HepG2 (cell line): ENCODE measurements around the gene CNTN5. TPM values are rescaled to one million over a fixed set of nuclear protein-coding genes. Genes with fewer than 3 reads are reported as not detected.

ENCODE experiments used
- ATAC-seq: fragments of 200-7000 bp; cut with Tn5 transposase; 3 replicates; pipeline ENCODE4 v1.9.1; 2020; ENCODE audit warnings: mild to moderate bottlenecking, moderate library complexity
- BruUV-seq: library from RNA; stranded (reverse); fragments of 400-500 nt; replicated peaks from 2 replicates; lab custom pipeline; 2021; lab: Mats Ljungman, UMichigan
- CTCF ChIA-PET: fragments of 300-600 bp; formaldehyde crosslinking; extraction: SDS; loops from one replicate; lab custom pipeline; 2021; ENCODE audit warnings: low total read pairs, inconsistent platforms, low intra/inter-chr PET ratio; lab: Yijun Ruan, JAX
- POLR2A ChIA-PET: fragments of 350-600 bp; sonication (Branson Sonifier 250); formaldehyde crosslinking; loops from one replicate; lab custom pipeline; 2020; ENCODE audit warnings: antibody characterized with exemption, inconsistent platforms; lab: Yijun Ruan, JAX
- DNase-seq: peaks from one replicate; pipeline ENCODE4 v3.0.0-alpha.2; 2015; ENCODE audit warnings: low spot score
- FAIRE-seq: peaks from 3 replicates; lab custom pipeline; 2011; peaks lifted over from hg19 to GRCh38; lab: Jason Lieb, UNC
- H2AFZ ChIP-seq: one replicate; pipeline ENCODE4 v1.6.1; 2011; ENCODE audit warnings: low read length, inconsistent platforms
- H3K27ac ChIP-seq: fragments of 300-600 bp; 3 replicates; pipeline ENCODE4 v1.8.0; 2011; ENCODE audit warnings: mixed run types, mild to moderate bottlenecking, mixed read lengths, low read length, inconsistent platforms; ENCODE audit not compliant: insufficient read depth; ENCODE audit errors: extremely low read length
- H3K27me3 ChIP-seq, 2 experiments: fragments of 200-600 bp in 1 of 2; 2 replicates in 1 of 2; 3 replicates in 1 of 2; pipeline versions ENCODE4 v1.6.0 to v1.8.0; 2011; ENCODE audit warnings: low read length in 2 of 2, mild to moderate bottlenecking in 2 of 2, moderate library complexity in 2 of 2, inconsistent platforms in 1 of 2; ENCODE audit not compliant: insufficient read depth in 2 of 2, control insufficient read depth in 1 of 2
- H3K36me3 ChIP-seq, 2 experiments: fragments of 200-600 bp in 1 of 2; replicated peaks in 1 of 2; 2 replicates in 1 of 2; 3 replicates in 1 of 2; pipeline versions ENCODE4 v1.5.1 to v1.8.0; 2011; ENCODE audit warnings: low read length in 2 of 2, inconsistent platforms in 1 of 2; ENCODE audit not compliant: insufficient read depth in 2 of 2, control insufficient read depth in 1 of 2
- H3K4me1 ChIP-seq: 2 replicates; pipeline ENCODE4 v1.5.1; 2012; ENCODE audit warnings: low read length, inconsistent platforms; ENCODE audit not compliant: insufficient read depth
- H3K4me2 ChIP-seq: 2 replicates; pipeline ENCODE4 v1.6.0; 2011; ENCODE audit warnings: low read depth, low read length, inconsistent platforms
- H3K4me3 ChIP-seq, 3 experiments: fragments of 200-600 bp in 1 of 3; sonication (generic), shearing (Covaris generic) in 1 of 3; replicated peaks in 1 of 3; 2 replicates each; pipeline ENCODE4 v1.5.1; 2011 to 2016; ENCODE audit warnings: low read length in 3 of 3, inconsistent platforms in 2 of 3, low read depth in 2 of 3, mild to moderate bottlenecking in 2 of 3, control low read depth in 1 of 3, mixed read lengths in 1 of 3; ENCODE audit not compliant: insufficient read depth in 1 of 3
- H3K79me2 ChIP-seq: one replicate; pipeline ENCODE4 v1.6.1; 2011; ENCODE audit warnings: low read length, inconsistent platforms; ENCODE audit not compliant: insufficient read depth
- H3K9ac ChIP-seq: 2 replicates; pipeline ENCODE4 v1.6.0; 2011; ENCODE audit warnings: mild to moderate bottlenecking, low read depth, low read length, inconsistent platforms; ENCODE audit not compliant: insufficient read depth
- H3K9me3 ChIP-seq: 2 replicates; pipeline ENCODE4 v1.5.1; 2012; ENCODE audit warnings: mild to moderate bottlenecking, low read length
- H4K20me1 ChIP-seq: 2 replicates; pipeline ENCODE4 v1.6.0; 2011; ENCODE audit warnings: inconsistent platforms, mild to moderate bottlenecking, low read length, moderate library complexity; ENCODE audit not compliant: insufficient read depth
- ASH2L ChIP-seq: fragments of 300-600, 200-600 bp; sonication (generic); IDR thresholded peaks from 2 replicates; pipeline ENCODE4 v1.7.0; 2017; ENCODE audit warnings: low read depth, mild to moderate bottlenecking, moderate library complexity, mixed read lengths, low read length; ENCODE audit not compliant: insufficient read length
- KLF16 ChIP-seq, 2 experiments: sonication (generic) in 1 of 2; formaldehyde crosslinking in 1 of 2; IDR thresholded peaks; 2 replicates each; pipeline versions ENCODE4 v1.6.1 to v1.8.0; 2016 to 2023; ENCODE audit warnings: missing genetic modification reagents in 2 of 2, missing compliant biosample characterization in 1 of 2
- NFAT5 ChIP-seq: sonication (generic); formaldehyde crosslinking; IDR thresholded peaks from 2 replicates; pipeline ENCODE4 v1.4.0; 2020; ENCODE audit warnings: missing genetic modification reagents
- SALL2 ChIP-seq: sonication (generic); formaldehyde crosslinking; IDR thresholded peaks from 2 replicates; pipeline ENCODE4 v1.8.1; 2023; ENCODE audit warnings: mild to moderate bottlenecking, missing genetic modification reagents, inconsistent platforms
- ZNF121 ChIP-seq: sonication (generic); formaldehyde crosslinking; IDR thresholded peaks from 2 replicates; pipeline ENCODE4 v1.5.0; 2020; ENCODE audit warnings: mild to moderate bottlenecking, missing genetic modification reagents
- ZNF230 ChIP-seq: sonication (generic); formaldehyde crosslinking; IDR thresholded peaks from 2 replicates; pipeline ENCODE4 v1.4.0; 2020; ENCODE audit warnings: mild to moderate bottlenecking, missing genetic modification reagents
- ZNF274 ChIP-seq: sonication (generic); formaldehyde crosslinking; IDR thresholded peaks from 2 replicates; pipeline ENCODE4 v1.5.1; 2020; ENCODE audit warnings: mild to moderate bottlenecking, missing genetic modification reagents
- ZNF674 ChIP-seq: sonication (generic); formaldehyde crosslinking; IDR thresholded peaks from 2 replicates; pipeline ENCODE4 v1.5.0; 2020; ENCODE audit warnings: low read depth, mild to moderate bottlenecking, missing genetic modification reagents
- WGBS: methylation state at CpG from one replicate; pipeline ENCODE4 v1.1.6; 2017; ENCODE audit warnings: low lambda C conversion rate; 5-methylcytosine and 5-hydroxymethylcytosine counted together
- in situ Hi-C: cut with HindIII; loops from 2 replicates; pipeline ENCODE4 v1.10.0; 2017; ENCODE audit warnings: low pct_unique_long_range_greater_than_20kb; ENCODE audit not compliant: extremely low pct_ligation_motif_present
- intact Hi-C: fragments of 100-400 bp; cut with micrococcal nuclease; formaldehyde crosslinking; loops from one replicate; pipeline ENCODE4 v1.10.0; 2022; ENCODE audit not compliant: unreplicated experiment
- polyA plus RNA-seq, 8 experiments: library from polyadenylated mRNA; depleted of rRNA in 3 of 8; stranded (reverse) in 7 of 8; unstranded in 1 of 8; fragments of >200 nt; fragmentation: Illumina TruSeq in 4 of 8; extraction: Trizol in 4 of 8; gene quantifications; 2 replicates each; pipeline versions ENCODE4 v1.2.1 to v1.2.3, GENCODE V29; 2011 to 2016; ENCODE audit warnings: low read depth in 4 of 8, missing spikeins in 1 of 8, mixed read lengths in 1 of 8; ENCODE audit not compliant: insufficient read depth in 1 of 8
- total RNA-seq, 5 experiments: library from RNA; depleted of rRNA; stranded (reverse); fragments of >200 nt; fragmentation: Illumina TruSeq; extraction: Trizol; gene quantifications; 2 replicates each; pipeline ENCODE4 v1.2.3, GENCODE V29; 2016; ENCODE audit warnings: low read depth in 1 of 5
- TF ChIP-seq, protein P1 (sequence below): sonication (generic); formaldehyde crosslinking; IDR thresholded peaks from 2 replicates; pipeline ENCODE4 v1.8.0; 2022; ENCODE audit warnings: mild to moderate bottlenecking, missing genetic modification reagents

The CNTN5 gene
- total and polyA plus RNA-seq, 2 of the 13 experiments (the other 11 are each of a cell fraction or from before 2014, with no cell fraction given), result not detected

DNA sequence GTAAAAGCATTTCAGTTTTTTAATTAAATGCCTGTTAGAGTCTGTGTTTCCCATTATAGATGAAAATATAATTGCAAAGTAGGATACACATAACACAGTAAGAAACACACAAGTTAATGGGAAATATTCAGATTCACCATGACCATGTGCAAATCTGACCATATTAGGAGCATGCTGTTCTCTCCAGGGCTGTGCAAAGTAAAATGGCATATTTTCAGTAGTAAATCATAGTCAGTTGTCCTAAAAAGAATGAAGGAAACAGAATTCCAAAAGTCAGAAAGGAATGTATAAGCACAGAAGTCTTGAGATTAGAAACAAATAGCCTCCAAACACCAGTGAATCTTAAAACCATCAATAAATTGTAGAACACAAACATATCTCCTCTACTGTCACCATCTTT, 44.4 kb downstream of the CNTN5 start:
- TF ChIP-seq ZNF230 (CRISPR knock-in tag), result no peak
- intact Hi-C loops (no loop called here), in situ Hi-C loops (no loop called here)
- no peaks in the 10 kb centered on the region for H3K4me1 ChIP-seq
- no peak for ATAC-seq
- H3K9me3 ChIP-seq, result no peaks in the 10 kb centered on the region
- no peak for FAIRE-seq
- H3K27ac ChIP-seq, result no peak overlapping the region
- no TSS peak for BruUV-seq
- CTCF ChIA-PET, result no interaction called here
- H2AFZ ChIP-seq, result no peak overlapping the region
- no peaks in the 10 kb centered on the region for H3K79me2 ChIP-seq
- no peak overlapping the region for H3K4me3 ChIP-seq
- H4K20me1 ChIP-seq, result no peaks in the 10 kb centered on the region
- H3K4me2 ChIP-seq, result no peak overlapping the region
- no peaks in the 10 kb centered on the region for H3K27me3 ChIP-seq
- no peak for DNase-seq
- H3K9ac ChIP-seq, result no peak overlapping the region
- POLR2A ChIA-PET, result no interaction called here
- no peaks in the 10 kb centered on the region for H3K36me3 ChIP-seq

GRCh38 chr11:99066618-99067317, 46.0 kb downstream of the CNTN5 start:
- FAIRE-seq (no peak), DNase-seq (no peak), ATAC-seq (no peak)
- no TSS peak for BruUV-seq
- no peaks in the 10 kb centered on the region for H3K4me1 ChIP-seq
- H3K9me3 ChIP-seq, result no peaks in the 10 kb centered on the region
- in situ Hi-C loops, result no loop called here
- ChIA-PET POLR2A (no interaction called here), CTCF (no interaction called here)
- intact Hi-C loops, result no loop called here
- no peak overlapping the region for H3K4me3 ChIP-seq
- no peak overlapping the region for H2AFZ ChIP-seq
- H4K20me1 ChIP-seq, result no peaks in the 10 kb centered on the region
- no peak overlapping the region for H3K27ac ChIP-seq
- H3K4me2 ChIP-seq, result no peak overlapping the region
- H3K36me3 ChIP-seq, result no peaks in the 10 kb centered on the region
- H3K27me3 ChIP-seq, result no peaks in the 10 kb centered on the region
- WGBS, result 0% methylated on average over 2 of the region's 2 CpGs
- no peaks in the 10 kb centered on the region for H3K79me2 ChIP-seq
- no peak overlapping the region for H3K9ac ChIP-seq
- TF ChIP-seq ASH2L (no peak), ZNF674 (CRISPR knock-in tag) (no peak), NFAT5 (CRISPR knock-in tag) (no peak), KLF16 (CRISPR knock-in tag; IDR thresholded peaks at IDR 0.05) (no peak), ZNF121 (CRISPR knock-in tag) (no peak), SALL2 (no peak), ZNF274 (CRISPR knock-in tag) (no peak)
- TF ChIP-seq, protein P1, sequence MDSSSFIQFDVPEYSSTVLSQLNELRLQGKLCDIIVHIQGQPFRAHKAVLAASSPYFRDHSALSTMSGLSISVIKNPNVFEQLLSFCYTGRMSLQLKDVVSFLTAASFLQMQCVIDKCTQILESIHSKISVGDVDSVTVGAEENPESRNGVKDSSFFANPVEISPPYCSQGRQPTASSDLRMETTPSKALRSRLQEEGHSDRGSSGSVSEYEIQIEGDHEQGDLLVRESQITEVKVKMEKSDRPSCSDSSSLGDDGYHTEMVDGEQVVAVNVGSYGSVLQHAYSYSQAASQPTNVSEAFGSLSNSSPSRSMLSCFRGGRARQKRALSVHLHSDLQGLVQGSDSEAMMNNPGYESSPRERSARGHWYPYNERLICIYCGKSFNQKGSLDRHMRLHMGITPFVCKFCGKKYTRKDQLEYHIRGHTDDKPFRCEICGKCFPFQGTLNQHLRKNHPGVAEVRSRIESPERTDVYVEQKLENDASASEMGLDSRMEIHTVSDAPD (CRISPR knock-in tag), result no peak
